HepG2 (cell line): ENCODE results near the gene CERS6. TPM values are rescaled to one million over a fixed set of nuclear protein-coding genes. Genes with fewer than 3 reads are reported as not detected.
"Not testable (repeated sequence)": the region's sequence is repeated elsewhere in the genome, so short reads cannot be mapped to it uniquely, and the experiment has no call there.

Experiments
- ATAC-seq: fragments of 200-7000 bp; cut with Tn5 transposase; 3 replicates; pipeline ENCODE4 v1.9.1; 2020; ENCODE audit warnings: mild to moderate bottlenecking, moderate library complexity
- BruUV-seq: library from RNA; stranded (reverse); fragments of 400-500 nt; replicated peaks from 2 replicates; lab custom pipeline; 2021; lab: Mats Ljungman, UMichigan
- CTCF ChIA-PET: fragments of 300-600 bp; formaldehyde crosslinking; extraction: SDS; loops from one replicate; lab custom pipeline; 2021; ENCODE audit warnings: low total read pairs, inconsistent platforms, low intra/inter-chr PET ratio; lab: Yijun Ruan, JAX
- POLR2A ChIA-PET: fragments of 350-600 bp; sonication (Branson Sonifier 250); formaldehyde crosslinking; loops from one replicate; lab custom pipeline; 2020; ENCODE audit warnings: antibody characterized with exemption, inconsistent platforms; lab: Yijun Ruan, JAX
- DNase-seq: peaks from one replicate; pipeline ENCODE4 v3.0.0-alpha.2; 2015; ENCODE audit warnings: low spot score
- FAIRE-seq: peaks from 3 replicates; lab custom pipeline; 2011; peaks lifted over from hg19 to GRCh38; lab: Jason Lieb, UNC
- H2AFZ ChIP-seq: one replicate; pipeline ENCODE4 v1.6.1; 2011; ENCODE audit warnings: low read length, inconsistent platforms
- H3K27ac ChIP-seq: fragments of 300-600 bp; 3 replicates; pipeline ENCODE4 v1.8.0; 2011; ENCODE audit warnings: mixed run types, mild to moderate bottlenecking, mixed read lengths, low read length, inconsistent platforms; ENCODE audit not compliant: insufficient read depth; ENCODE audit errors: extremely low read length
- H3K27me3 ChIP-seq, 2 experiments: fragments of 200-600 bp in 1 of 2; 2 replicates in 1 of 2; 3 replicates in 1 of 2; pipeline versions ENCODE4 v1.6.0 to v1.8.0; 2011; ENCODE audit warnings: low read length in 2 of 2, mild to moderate bottlenecking in 2 of 2, moderate library complexity in 2 of 2, inconsistent platforms in 1 of 2; ENCODE audit not compliant: insufficient read depth in 2 of 2, control insufficient read depth in 1 of 2
- H3K36me3 ChIP-seq, 2 experiments: fragments of 200-600 bp in 1 of 2; replicated peaks in 1 of 2; 2 replicates in 1 of 2; 3 replicates in 1 of 2; pipeline versions ENCODE4 v1.5.1 to v1.8.0; 2011; ENCODE audit warnings: low read length in 2 of 2, inconsistent platforms in 1 of 2; ENCODE audit not compliant: insufficient read depth in 2 of 2, control insufficient read depth in 1 of 2
- H3K4me1 ChIP-seq: 2 replicates; pipeline ENCODE4 v1.5.1; 2012; ENCODE audit warnings: low read length, inconsistent platforms; ENCODE audit not compliant: insufficient read depth
- H3K4me2 ChIP-seq: 2 replicates; pipeline ENCODE4 v1.6.0; 2011; ENCODE audit warnings: low read depth, low read length, inconsistent platforms
- H3K4me3 ChIP-seq, 3 experiments: fragments of 200-600 bp in 1 of 3; sonication (generic), shearing (Covaris generic) in 1 of 3; replicated peaks in 1 of 3; 2 replicates each; pipeline ENCODE4 v1.5.1; 2011 to 2016; ENCODE audit warnings: low read length in 3 of 3, inconsistent platforms in 2 of 3, low read depth in 2 of 3, mild to moderate bottlenecking in 2 of 3, control low read depth in 1 of 3, mixed read lengths in 1 of 3; ENCODE audit not compliant: insufficient read depth in 1 of 3
- H3K79me2 ChIP-seq: one replicate; pipeline ENCODE4 v1.6.1; 2011; ENCODE audit warnings: low read length, inconsistent platforms; ENCODE audit not compliant: insufficient read depth
- H3K9ac ChIP-seq: 2 replicates; pipeline ENCODE4 v1.6.0; 2011; ENCODE audit warnings: mild to moderate bottlenecking, low read depth, low read length, inconsistent platforms; ENCODE audit not compliant: insufficient read depth
- H3K9me3 ChIP-seq: 2 replicates; pipeline ENCODE4 v1.5.1; 2012; ENCODE audit warnings: mild to moderate bottlenecking, low read length
- H4K20me1 ChIP-seq: 2 replicates; pipeline ENCODE4 v1.6.0; 2011; ENCODE audit warnings: inconsistent platforms, mild to moderate bottlenecking, low read length, moderate library complexity; ENCODE audit not compliant: insufficient read depth
- HINFP ChIP-seq: sonication (generic); formaldehyde crosslinking; IDR thresholded peaks from 2 replicates; pipeline ENCODE4 v1.4.0; 2020; ENCODE audit warnings: low read depth, mild to moderate bottlenecking, missing genetic modification reagents
- MLLT10 ChIP-seq: sonication (generic); formaldehyde crosslinking; IDR thresholded peaks from 2 replicates; pipeline ENCODE4 v1.4.0; 2020; ENCODE audit warnings: missing genetic modification reagents
- RFX5 ChIP-seq: IDR thresholded peaks from 2 replicates; pipeline ENCODE4 v1.6.1; 2011; ENCODE audit warnings: low read depth, low read length, improper control_type of control experiment
- SKI ChIP-seq: fragments of 450-650 bp; IDR thresholded peaks from one replicate; pipeline ENCODE4 v1.6.1; 2018; ENCODE audit warnings: mild to moderate bottlenecking; ENCODE audit not compliant: partially characterized antibody
- SOX5 ChIP-seq: IDR thresholded peaks from 2 replicates; pipeline ENCODE4 v1.6.1; 2016; ENCODE audit warnings: borderline replicate concordance
- ZBTB33 ChIP-seq: sonication (generic); formaldehyde crosslinking; IDR thresholded peaks from 2 replicates; pipeline ENCODE4 v1.4.0; 2020; ENCODE audit warnings: missing genetic modification reagents
- ZNF335 ChIP-seq: sonication (generic); formaldehyde crosslinking; IDR thresholded peaks from 2 replicates; pipeline ENCODE4 v1.4.0; 2020; ENCODE audit warnings: missing genetic modification reagents
- ZNF430 ChIP-seq: sonication (generic); formaldehyde crosslinking; IDR thresholded peaks from 2 replicates; pipeline ENCODE4 v1.9.0; 2021; ENCODE audit warnings: mild to moderate bottlenecking, missing genetic modification reagents
- ZNF557 ChIP-seq: sonication (generic); formaldehyde crosslinking; IDR thresholded peaks from 2 replicates; pipeline ENCODE4 v1.4.0; 2020; ENCODE audit warnings: missing genetic modification reagents
- ZNF598 ChIP-seq: sonication (generic); formaldehyde crosslinking; IDR thresholded peaks from 2 replicates; pipeline ENCODE4 v1.5.1; 2020; ENCODE audit warnings: mild to moderate bottlenecking, missing genetic modification reagents, borderline replicate concordance
- ZNF891 ChIP-seq: sonication (generic); formaldehyde crosslinking; IDR thresholded peaks from 2 replicates; pipeline ENCODE4 v1.5.0; 2020; ENCODE audit warnings: mild to moderate bottlenecking, missing genetic modification reagents
- WGBS: methylation state at CpG from one replicate; pipeline ENCODE4 v1.1.6; 2017; ENCODE audit warnings: low lambda C conversion rate; 5-methylcytosine and 5-hydroxymethylcytosine counted together
- in situ Hi-C: cut with HindIII; loops from 2 replicates; pipeline ENCODE4 v1.10.0; 2017; ENCODE audit warnings: low pct_unique_long_range_greater_than_20kb; ENCODE audit not compliant: extremely low pct_ligation_motif_present
- intact Hi-C: fragments of 100-400 bp; cut with micrococcal nuclease; formaldehyde crosslinking; loops from one replicate; pipeline ENCODE4 v1.10.0; 2022; ENCODE audit not compliant: unreplicated experiment
- polyA plus RNA-seq, 8 experiments: library from polyadenylated mRNA; depleted of rRNA in 3 of 8; stranded (reverse) in 7 of 8; unstranded in 1 of 8; fragments of >200 nt; fragmentation: Illumina TruSeq in 4 of 8; extraction: Trizol in 4 of 8; gene quantifications; 2 replicates each; pipeline versions ENCODE4 v1.2.1 to v1.2.3, GENCODE V29; 2011 to 2016; ENCODE audit warnings: low read depth in 4 of 8, missing spikeins in 1 of 8, mixed read lengths in 1 of 8; ENCODE audit not compliant: insufficient read depth in 1 of 8
- total RNA-seq, 5 experiments: library from RNA; depleted of rRNA; stranded (reverse); fragments of >200 nt; fragmentation: Illumina TruSeq; extraction: Trizol; gene quantifications; 2 replicates each; pipeline ENCODE4 v1.2.3, GENCODE V29; 2016; ENCODE audit warnings: low read depth in 1 of 5

The CERS6 gene
- total and polyA plus RNA-seq, 2 of the 13 experiments (the other 11 are each of a cell fraction or from before 2014, with no cell fraction given): 10.1 to 20.3 TPM

- H2AFZ ChIP-seq: no peak overlapping the region
- no peak for FAIRE-seq
- no peak for DNase-seq
- WGBS: 92% methylated on average over 4 of the region's 4 CpGs
- ATAC-seq: no peak
- TF ChIP-seq SKI: no peak
- TF ChIP-seq ZNF891: no peak
- TF ChIP-seq ZNF335: no peak
- TF ChIP-seq RFX5: no peak
- no peak for TF ChIP-seq HINFP
- TF ChIP-seq ZNF557: no peak
- no peak for TF ChIP-seq SOX5
- no peak for TF ChIP-seq MLLT10
- TF ChIP-seq ZNF598 (CRISPR knock-in tag): no peak
- H3K27ac ChIP-seq: no peak overlapping the region
- intact Hi-C loops: no loop called here
- H3K27me3 ChIP-seq: no peaks in the 10 kb centered on the region
- BruUV-seq: no TSS peak
- peaks cover under 1% of the 10 kb centered on the region; the same call in 1 of the 2 replicates for H4K20me1 ChIP-seq
- no peaks in the 10 kb centered on the region for H3K36me3 ChIP-seq
- ChIA-PET CTCF (no interaction called here), POLR2A (no interaction called here)
- no peaks in the 10 kb centered on the region for H3K4me1 ChIP-seq
- H3K4me3 ChIP-seq: no peak overlapping the region
- no peak overlapping the region for H3K9ac ChIP-seq
- no peak overlapping the region for H3K4me2 ChIP-seq
- in situ Hi-C loops: no loop called here
- H3K9me3 ChIP-seq: no peaks in the 10 kb centered on the region
- peaks cover 23% of the 10 kb centered on the region for H3K79me2 ChIP-seq
Measured at GRCh38 chr2:168501466-168502065, 45.5 kb downstream of the CERS6 start.

- H2AFZ ChIP-seq, POLR2A ChIA-PET, in situ Hi-C loops, BruUV-seq, ATAC-seq, DNase-seq, H3K4me3 ChIP-seq, H3K4me1 ChIP-seq, intact Hi-C loops, H3K27ac ChIP-seq, H3K27me3 ChIP-seq, FAIRE-seq, H3K9me3 ChIP-seq, H4K20me1 ChIP-seq, H3K36me3 ChIP-seq, CTCF ChIA-PET, H3K9ac ChIP-seq, H3K4me2 ChIP-seq: not testable (repeated sequence)
- TF ChIP-seq ZBTB33 (CRISPR knock-in tag): peak; percentile 44; the same call in 1 of the 2 replicates
- peak; percentile 62; the same call in 1 of the 2 replicates for TF ChIP-seq ZNF430 (CRISPR knock-in tag)
- 95% methylated on average over 2 of the region's 2 CpGs for WGBS
- peaks cover 29% of the 10 kb centered on the region for H3K79me2 ChIP-seq
Measured at GRCh38 chr2:168502852-168503251, 46.8 kb downstream of the CERS6 start.
